DMS 273 (cell line): ENCODE measurements around the gene UCKL1.
"Not testable (repeated sequence)": the region's sequence is repeated elsewhere in the genome, so short reads cannot be mapped to it uniquely, and the experiment has no call there.

Experiments
- DNase-seq: peaks from one replicate; lab custom pipeline; 2025; ENCODE audit not compliant: unreplicated experiment; lab: John Stamatoyannopoulos, UW

UCKL1 gene

DNA sequence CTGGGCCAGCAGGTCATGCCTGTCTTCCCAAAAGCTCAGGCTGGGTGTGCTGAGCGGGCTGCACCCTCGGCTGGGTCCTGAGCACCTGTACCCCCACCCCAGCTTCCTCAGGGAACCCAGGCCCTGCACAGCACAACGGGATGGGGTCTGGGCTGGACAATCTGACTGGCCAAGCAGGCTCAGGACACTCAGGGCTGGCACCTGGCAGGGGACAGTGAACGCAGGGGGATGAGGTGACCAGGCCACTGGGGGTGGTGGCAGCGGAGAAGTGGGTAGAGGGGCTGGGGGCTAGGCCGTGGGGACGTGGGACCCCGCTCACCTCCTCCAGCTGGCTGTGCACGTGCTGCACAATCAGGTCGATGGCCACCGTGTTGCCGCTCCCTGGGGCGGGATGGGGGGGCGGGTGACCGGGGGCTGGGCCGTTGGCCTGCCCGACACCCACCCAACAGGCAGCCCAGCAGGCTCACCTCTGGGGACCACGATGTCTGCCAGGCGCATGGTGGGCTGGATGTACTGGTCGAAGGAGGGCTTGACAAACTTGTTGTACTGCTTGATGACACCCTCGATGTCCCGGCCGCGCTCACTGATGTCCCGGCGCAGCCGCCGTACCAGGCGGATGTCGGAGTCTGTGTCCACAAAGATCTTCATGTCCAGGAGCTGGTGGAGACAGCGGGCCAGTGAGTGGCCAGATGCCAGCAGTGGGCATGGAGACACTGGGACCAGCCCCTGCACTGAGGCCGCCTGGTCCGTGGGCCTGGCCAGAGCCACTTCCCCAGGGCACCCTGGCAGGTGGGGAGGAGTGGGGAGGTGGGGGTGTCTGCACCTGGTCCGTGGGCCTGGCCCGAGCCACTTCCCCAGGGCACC is 11.9 kb downstream of the UCKL1 start:
- DNase-seq = no peak

DNA sequence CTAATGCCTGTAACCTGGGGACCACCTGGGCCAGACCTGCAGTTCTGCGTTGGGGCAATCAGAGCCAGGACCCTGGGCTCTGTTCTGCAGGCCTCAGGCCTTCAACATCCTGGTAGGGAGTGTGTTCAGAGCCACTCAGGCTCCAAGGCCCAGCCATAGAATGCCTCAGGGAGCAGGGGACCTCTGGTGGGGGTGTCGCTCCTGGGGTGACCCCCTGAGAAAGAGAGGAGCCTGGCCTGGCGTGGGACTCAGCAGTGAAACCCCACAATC is 12.5 kb downstream of the UCKL1 start:
- DNase-seq = no peak

DNA sequence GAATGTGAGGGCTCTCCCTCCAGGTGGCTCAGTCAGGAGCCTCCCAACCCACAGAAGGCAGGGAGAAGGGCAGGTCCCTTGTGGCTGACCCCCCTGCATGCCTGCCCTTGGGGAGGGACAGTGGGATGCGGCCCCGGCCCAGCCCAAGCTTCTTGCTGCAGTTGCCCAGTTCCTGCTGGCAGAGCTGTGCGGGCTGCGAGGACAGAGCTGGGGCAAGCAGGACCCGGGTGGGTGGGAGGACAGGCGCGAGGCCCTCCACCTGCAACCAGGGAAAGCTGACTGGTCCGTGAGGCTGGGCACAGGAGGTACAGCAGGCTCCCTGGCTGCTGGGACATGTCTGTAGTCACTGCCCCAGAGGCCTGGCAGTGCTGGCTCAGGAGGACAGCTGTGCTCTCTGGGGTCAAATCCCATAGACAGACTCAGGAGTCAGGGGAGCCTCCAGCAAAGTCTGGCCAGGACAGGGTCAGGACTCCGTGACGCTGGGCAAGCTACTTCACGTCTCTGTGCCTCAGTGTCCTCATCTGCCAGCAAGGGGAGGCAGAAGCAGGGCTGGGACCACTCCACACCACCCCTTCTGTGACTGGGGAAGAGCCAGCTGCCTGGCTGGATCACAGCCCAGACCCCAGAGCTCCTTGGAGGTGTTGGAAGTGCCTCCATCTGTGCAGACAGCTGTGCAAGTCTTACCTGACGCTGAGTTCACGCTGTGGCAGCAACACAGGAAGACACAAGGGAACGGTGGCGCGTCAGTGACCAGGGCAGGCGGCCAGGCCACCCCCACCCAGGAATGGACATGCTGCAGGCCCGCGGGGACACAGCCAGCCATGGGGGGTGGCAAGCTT is 13.0 kb downstream of the UCKL1 start:
- DNase-seq = peak; percentile 96

DNA sequence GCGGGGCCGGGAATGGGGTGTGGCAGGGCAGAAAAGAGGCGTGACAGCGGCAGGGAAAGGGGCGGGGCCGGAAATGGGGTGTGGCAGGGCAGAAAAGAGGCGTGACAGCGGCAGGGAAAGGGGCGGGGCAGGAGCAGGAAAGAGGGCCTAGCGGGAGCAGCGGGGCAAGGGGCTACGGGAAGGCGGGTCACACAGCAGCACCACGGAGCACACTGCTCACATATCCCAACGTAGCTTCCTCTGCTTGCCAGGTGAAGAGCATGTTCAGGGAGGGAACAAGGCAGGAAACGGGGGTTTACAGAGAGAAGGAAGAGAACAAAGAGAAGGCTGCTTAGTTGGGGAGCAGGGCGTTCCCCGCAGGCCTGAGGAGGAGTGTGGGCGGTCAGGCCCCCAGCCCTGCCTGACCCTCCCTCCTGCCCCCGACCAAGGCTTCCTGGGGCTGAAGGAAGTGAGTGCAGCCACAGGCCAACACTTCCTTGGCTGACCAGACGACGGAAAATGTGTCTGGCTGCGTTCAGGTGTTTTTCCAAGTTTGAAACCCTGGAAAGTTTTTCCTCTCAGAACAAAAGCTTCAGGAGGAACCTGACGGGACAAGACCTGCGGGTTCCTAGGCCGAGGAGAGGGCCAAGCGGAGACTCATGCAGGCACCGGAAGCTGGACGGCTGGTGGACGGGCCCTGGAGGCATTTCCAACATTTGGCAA is 13.8 kb downstream of the UCKL1 start:
- peak; percentile 54 for DNase-seq

DNA sequence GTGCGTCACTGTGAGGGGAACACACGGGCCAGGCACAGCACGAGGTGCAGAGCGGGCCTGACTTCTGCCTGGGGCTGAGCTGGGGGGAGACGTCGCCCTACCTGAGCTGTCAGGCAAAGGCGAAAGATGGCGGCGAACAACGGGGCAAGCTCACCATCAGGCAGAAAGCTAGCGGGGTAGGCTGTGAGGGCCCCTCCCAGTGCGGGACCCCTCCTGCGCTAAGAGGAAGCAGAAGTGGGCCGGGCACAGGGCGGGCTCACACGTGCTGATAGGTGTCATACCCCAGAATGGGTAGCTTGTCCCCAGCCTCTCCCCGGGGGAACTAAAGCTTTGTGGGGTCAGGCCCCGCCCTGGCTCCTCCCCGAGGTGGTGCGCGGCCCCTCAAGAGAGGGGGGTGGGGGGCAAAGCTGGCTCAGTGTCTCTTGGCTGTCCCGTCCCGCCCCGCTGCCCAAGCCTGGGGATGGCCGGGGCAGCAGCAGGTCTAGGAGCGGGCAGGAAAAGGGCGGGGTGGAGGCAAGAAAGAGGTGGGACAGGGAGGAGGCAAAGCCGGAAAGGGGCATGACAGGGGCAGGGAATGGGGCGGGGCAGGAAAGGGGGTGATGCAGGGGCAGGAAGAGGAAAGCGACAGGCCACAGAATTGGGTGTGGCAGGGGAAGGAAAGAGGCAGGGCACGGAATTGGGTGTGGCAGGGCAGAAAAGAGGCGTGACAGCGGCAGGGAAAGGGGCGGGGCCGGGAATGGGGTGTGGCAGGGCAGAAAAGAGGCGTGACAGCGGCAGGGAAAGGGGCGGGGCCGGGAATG is 14.7 kb downstream of the UCKL1 start:
- DNase-seq = no peak

DNA sequence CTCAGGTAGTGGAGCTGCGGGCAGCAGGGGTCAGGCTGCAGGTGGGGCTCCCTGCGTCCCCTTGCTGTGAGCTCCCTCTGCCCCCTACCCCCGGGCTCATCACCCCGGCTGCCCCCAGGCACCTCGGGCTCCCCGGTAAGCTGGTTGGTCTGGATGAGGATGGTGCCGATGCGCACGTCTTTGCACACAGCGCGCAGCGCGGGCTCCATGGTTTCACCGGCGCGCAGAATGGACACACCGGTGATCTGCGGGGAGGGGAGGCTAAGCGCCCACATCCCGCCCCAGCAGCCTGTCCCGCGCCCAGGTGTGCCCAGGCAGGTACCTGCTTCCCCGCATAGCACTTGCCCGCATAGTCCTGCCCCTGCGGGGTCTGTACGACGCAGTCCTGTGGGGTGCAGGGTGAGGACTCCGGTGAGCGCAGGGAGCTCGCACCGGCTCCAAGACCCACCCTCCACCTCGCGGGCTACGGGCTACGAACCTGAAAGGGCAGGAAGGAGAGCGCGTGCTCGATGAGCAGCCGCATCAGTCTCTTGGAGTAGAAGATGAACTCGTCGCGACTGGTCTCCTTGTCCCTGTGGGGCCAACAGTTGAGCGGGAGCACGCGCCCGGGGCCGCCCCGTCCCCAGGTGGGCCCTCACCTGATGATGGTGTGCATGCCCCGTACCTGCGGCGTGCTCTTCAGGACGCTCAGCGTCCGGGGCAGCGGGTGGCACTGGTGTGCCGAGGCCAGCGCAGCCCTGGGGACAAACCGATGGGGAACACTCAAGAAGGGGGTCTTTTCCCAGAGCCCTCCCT is 15.5 kb downstream of the UCKL1 start:
- no peak for DNase-seq

DNA sequence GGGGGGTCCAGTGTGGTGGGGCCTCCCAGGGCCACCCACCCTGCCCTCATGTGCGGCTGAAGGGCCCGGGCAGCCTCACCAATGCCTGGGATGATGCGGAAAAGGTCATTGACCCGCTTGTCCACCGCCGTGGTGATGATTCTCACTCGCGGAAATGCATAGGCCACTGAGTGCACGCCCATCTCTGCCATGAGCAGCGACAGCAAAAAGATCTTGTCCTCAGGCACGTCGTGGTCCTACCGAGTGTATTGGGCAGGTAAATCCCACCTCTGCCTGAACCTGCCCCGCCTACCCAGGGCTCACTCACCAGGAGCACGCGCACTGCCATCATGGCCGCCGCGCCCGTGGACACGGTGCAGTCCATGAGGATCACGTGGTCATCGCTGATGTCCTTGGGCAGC is 16.1 kb downstream of the UCKL1 start:
- DNase-seq = no peak

DNA sequence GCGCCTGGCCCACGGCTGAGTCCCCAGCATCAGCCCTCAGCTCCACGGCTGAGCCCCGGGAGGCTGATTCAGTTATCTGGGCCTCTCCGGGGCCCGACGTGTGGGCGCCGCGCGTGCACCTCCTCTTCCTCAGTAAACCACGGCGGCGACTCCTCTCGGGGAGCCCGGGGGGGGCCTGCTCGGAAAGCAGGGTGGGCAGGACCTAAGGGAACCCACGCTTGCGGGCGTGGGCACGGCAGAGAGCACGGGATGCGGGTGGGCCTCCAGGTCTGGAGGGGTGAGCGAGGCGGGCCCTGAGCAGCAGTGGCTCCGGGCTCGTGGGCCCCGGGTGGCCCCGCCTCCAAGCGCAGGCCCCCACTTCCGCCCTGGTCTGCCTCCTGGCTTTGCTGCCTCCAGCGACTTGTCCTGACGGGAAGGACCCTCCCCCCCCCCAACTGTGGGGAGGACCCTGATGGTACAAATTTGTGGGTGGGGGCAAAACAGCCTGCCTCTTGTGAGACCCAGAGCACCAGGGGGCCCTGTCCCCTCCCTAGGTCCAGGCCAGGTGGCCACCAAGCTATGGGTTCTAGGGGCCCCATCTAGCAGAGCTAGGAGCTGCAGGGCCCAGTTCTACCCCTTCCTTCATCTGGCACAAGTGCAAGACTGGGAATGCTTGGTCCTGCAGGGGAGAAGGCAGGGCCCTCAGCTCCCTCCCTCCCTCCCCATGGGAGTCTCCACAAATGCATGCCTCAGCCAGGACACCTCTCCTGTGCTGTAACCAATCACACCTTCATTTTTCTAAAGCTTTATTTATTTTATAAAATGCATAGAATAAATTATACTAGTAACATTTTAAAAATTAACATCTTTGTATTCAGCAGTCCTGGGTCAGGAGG is 16.9 kb downstream of the UCKL1 start:
- DNase-seq = no peak

DNA sequence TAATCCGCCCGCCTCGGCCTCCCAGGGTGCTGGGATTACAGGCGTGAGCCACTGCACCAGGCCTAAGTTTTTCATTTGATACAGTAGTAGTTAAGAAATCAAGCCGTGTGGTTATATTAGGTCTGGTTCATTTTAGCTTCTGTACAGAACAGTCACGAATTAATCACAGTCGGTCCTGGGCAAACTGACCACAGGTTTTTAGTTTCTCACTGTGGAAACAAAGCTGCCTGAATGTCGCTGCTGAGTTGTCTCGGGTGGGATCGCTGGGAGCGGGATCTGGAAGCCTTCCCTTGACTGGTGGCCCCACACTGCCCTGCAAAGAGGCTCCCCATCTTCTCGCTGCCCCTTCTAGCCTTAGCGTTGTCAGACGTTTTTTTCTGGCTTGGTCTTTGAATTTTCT is 18.6 kb downstream of the UCKL1 start:
- no peak for DNase-seq

DNA sequence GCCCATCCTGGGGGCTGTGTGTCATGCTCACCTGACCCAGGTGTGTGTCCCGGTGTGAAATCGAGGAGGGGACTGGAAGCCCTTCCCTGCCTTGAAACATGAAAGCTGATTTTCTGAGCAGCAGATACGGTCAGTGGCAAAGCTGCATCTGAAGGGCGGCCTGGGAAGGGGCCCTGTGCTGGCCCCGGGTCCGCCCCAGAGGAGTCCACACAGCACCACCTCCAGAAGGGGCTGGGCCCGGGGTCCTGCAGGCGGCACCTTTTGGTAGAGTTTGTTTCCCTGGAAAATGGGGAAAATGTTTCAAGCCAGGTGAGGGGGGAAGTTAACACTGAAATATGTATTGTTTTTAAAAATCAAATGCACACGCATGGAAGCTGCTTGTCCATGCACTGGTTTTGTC is 20.8 kb downstream of the UCKL1 start:
- DNase-seq = no peak

DNA sequence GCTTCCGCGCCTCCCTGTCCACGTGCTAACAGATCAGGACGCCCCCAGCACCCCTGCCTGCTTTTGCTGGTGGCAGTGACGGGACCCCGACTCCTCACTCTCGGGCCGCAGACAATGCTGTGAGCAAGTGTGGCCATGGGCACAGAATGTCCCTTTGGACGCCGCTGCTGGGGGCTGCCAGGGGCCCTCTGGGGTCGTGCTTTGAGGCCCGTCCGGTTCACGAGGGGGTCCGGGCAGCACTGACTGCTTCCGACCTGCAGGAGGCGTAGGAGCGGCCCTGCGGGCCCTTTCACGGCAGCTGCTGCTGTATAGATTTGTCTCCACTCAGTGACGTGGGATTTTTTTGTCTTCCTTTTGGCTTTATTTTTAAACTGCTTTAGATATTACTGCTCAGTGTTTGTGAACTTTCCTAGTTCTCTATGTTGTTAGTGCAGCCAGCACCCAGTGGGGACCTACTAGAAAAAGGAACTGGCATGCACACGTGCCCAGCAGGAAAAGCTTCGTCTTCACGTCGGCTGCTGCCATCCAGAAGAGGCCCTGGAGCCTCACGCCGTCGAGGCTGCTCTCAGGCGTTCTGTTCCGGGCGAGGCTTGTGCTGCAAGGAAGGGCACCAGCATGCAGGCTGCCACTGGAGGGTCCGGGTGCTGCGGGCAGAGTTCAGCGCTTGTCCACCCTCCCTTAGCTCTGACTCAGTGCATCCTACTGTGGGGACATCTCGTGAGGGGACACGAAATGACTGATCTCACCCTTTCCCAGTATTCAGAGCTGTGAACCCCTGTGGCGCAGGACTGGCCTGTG is 21.7 kb downstream of the UCKL1 start:
- DNase-seq = peak; percentile 38

DNA sequence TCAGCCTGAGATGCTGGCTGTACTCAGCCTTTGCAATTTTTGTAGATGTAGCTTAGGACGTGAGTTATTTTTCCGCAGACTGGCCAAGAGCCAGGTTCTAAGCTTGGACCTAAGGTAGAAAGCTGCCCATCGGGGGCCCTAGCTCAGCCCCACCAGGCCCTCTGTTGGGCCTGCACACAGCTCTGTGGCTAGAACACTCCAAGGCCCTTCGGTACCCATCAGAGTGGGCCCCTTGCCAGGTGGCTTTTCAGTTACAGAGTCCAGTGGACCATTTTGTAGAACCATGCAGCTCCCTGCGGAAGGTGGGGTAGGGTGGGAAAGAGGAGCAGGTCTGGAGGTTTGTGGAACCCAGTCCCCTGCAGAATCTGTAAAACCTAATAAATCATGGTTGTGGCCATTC is 22.6 kb downstream of the UCKL1 start:
- DNase-seq = no peak

DNA sequence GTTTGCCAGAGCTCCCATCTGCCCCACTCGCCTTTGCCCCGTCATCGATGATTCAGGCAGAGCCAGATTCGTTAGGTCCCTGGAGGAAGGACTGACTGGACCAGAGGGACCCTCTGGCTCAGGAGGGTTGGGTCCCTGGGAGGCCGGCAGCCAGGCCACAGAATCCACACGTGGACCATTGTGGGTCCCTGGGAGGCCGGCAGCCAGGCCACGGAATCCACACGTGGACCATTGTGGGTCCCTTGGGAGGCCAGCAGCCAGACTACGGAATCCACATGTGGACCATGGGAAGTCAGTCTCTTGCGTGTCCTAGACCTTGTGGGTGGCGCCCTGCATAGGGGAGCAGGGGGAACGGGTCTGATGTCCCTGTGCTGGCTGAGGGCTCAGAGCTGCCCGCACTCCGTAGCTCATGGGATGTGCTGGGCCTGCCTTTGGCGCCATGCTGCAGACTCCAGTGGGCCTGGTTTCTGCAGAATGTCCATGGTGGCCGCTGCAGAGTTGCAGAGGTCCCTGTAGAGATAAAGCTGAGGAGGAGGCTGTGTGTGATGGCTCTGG is 23.5 kb downstream of the UCKL1 start:
- DNase-seq = no peak

DNA sequence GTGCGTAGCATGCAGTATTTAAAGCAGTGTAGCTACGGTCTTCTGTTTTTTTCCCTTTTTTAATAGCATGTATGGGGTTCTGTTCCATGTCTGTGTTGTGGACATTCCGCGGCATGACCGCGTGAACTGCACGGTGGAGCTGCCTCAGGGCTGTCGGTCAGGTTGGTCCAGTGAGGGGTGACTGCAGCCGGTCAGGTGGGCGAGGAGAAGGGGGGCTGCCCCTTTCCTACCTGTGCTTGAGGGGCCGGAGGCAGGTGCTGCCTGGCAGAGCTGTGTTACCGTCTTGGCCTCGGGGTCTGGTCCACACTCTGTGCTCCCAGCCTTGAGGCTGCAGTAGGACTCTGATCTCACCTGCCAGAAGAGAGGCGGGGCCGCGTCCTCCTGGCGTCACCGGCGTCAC is 24.5 kb downstream of the UCKL1 start:
- DNase-seq = no peak

DNA sequence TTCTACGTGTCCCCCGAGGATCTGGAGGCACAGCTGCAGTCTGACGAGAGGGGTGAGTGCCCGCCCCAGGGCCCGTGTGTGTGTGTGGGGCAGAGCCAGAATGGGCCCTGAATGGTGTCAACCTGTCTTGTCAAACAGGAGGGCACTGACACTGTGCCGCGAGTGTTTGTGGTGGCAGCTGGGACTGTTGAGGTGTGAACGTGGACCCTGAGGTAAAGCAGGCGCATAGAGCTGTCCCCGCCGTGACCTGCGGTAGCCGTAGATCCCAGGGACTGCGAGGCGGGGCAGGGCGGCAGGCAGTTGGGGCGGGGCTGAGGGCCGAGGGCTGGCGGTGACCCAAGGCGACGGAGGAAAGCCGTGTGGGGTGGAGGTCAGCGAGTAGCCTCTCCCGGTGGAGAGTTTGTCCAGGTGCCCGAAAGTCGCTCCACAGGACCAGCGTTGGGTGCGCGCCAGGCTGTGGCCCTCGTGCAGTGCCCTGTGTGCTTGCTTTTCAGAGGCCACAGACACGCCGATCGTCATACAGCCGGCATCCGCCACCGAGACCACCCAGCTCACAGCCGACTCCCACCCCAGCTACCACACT is 25.2 kb downstream of the UCKL1 start:
- DNase-seq = no peak

DNA sequence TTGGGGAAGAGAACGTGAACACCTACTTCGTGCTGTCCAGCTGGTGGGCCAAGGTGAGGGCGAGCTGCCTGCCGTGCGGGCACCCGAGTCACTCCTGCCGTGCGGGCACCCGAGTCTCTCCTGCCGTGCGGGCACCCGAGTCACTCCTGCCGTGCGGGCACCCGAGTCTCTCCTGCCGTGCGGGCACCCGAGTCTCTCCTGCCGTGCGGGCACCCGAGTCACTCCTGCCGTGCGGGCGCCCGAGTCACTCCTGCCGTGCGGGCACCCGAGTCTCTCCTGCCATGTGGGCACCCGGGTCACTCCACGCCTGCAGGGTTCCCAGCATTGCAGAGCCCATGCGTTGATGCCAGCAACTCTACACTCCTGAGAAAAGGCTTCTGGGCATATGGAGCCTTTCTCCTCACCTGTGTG is 26.7 kb downstream of the UCKL1 start:
- not testable (repeated sequence) for DNase-seq

DNA sequence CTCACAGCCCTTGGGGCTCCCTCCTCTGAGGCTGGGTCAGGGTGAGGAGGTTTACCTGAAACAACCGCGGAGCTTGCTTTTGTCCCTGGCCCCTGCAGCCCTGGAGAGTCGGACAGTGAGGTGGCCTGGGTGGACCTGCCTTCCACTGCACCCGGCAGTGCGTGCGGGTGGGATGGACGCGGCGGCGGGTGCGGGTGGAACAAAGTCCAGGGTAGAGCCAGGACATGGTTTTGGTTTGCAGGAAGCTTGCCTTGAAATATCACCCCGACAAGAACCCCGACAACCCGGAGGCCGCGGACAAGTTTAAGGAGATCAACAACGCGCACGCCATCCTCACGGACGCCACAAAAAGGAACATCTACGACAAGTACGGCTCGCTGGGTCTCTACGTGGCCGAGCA is 27.1 kb downstream of the UCKL1 start:
- no peak for DNase-seq

DNA sequence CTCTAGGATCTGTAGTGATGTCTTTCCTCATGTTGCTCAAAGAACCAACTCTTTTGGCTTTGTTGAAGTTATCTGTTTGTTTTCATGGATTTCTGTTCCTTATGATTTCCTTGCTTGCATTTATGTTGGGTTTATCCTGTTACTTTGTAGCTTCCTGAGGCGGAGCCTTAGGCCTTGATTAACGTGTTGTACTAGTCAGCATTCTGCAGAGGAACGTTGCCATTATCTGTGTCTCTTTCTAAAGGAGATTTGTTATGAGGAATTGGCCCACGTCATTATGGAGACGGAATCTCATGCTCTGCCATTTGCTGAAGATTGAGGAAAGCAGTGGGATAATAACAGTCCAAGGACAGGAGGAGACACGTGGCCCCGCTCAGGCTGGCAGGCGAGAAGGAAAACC is 29.9 kb downstream of the UCKL1 start:
- no peak for DNase-seq
